Activated T-helper 1 cell treated with anti-CD3 and anti-CD28 coated beads, Interleukin-2, amount 50 U/mL, for 16 hours (primary cell): ENCODE measurements around the gene AGTRAP.

Experiments
- DNase-seq, 2 donors: peaks; one replicate each; pipeline ENCODE4 v3.0.0-alpha.2; 2020; ENCODE audit warnings: low read depth in 1 of 2, low spot score in 1 of 2

The AGTRAP gene

GRCh38 chr1:11705596-11705995 is 30.3 kb upstream of the AGTRAP start:
- no peak for DNase-seq

DNA sequence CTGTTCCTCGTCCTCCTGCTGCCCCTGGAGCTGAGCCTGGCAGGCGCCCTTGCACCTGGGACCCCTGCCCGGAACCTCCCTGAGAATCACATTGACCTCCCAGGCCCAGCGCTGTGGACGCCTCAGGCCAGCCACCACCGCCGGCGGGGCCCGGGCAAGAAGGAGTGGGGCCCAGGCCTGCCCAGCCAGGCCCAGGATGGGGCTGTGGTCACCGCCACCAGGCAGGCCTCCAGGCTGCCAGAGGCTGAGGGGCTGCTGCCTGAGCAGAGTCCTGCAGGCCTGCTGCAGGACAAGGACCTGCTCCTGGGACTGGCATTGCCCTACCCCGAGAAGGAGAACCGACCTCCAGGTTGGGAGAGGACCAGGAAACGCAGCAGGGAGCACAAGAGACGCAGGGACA is 29.6 kb upstream of the AGTRAP start:
- no peak for DNase-seq

GRCh38 chr1:11707621-11708276 is 28.2 kb upstream of the AGTRAP start:
- no peak for DNase-seq

GRCh38 chr1:11708554-11709350 is 27.2 kb upstream of the AGTRAP start:
- no peak for DNase-seq

GRCh38 chr1:11711490-11711889 is 24.4 kb upstream of the AGTRAP start:
- DNase-seq: no peak

- no peak for DNase-seq
Measured at GRCh38 chr1:11712285-11712684, 23.7 kb upstream of the AGTRAP start.

DNA sequence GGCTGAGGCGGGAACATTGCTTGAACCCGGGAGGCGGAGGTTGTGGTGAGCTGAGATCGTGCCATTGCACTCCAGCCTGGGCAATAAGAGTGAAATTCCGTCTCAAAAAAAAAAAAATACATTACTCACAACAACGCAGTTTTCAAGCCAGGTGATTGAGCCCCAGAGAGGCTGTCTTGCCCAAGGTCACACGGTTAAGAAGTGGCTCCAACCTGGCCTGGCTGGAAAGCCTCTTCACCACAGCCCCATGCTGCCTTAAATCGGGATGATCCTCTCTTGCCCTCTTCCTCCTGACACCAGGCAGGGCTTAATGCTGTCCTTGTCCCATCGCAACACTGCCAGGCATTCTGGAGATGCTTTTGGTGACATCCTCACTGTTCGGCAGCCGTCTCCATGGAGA is 22.8 kb upstream of the AGTRAP start:
- DNase-seq: no peak

DNA sequence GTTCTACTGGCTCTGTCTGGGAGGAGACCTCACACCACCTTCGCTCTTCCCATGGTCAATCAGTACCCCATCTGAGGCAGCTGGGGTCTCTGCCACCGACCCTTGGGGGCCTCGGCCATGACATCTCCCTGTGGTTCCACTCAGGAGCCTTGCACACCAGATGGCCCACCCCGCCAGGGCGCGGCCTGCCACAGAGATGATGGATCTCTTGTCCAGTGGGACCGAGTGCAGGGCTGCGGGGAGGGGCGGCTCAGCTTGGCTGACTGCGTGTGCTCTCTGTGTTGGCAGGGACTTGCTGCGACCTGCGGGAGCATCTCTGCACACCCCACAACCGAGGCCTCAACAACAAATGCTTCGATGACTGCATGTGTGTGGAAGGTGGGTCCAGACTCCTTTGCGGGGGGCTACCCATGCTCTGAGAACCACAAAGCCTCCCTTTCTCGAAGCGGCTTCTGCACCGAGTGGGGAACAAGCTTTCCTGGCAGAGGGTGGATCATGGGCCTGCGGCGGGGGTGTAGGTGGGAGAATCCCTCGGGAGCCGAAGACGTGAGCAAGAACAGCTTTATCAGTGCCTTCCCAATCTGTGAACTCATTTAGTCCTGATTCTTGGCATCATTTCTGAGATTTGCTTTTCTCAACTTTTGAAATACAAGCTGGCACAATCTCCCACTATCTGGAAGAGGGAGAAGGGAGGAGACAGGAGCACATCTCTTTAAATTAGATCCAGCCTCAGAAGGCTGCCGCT is 20.9 kb upstream of the AGTRAP start:
- DNase-seq: no peak

GRCh38 chr1:11719313-11720032 is 16.5 kb upstream of the AGTRAP start:
- DNase-seq: peak; percentile 72 to 92

GRCh38 chr1:11720033-11720376 is 15.9 kb upstream of the AGTRAP start:
- DNase-seq: no peak

DNA sequence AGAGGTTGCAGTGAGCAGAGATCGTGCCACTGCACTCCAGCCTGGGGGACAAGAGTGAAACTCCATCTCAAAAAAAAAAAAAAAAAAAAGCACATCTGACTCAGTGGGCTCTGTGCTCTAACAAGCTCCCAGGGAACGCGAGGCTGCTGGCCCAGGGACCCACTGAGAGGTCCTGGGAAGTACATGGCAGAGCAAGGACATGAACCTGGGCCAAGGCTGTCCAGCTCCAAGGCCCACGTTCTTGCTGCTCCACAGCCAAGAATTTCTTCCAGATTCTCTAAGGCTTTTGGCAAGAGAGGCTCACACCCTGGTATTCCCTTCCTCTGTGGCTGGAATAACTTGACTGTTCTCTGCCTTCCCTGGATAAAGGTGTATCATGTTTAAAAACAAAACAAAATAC is 15.4 kb upstream of the AGTRAP start:
- DNase-seq: no peak

GRCh38 chr1:11721311-11721710 is 14.6 kb upstream of the AGTRAP start:
- no peak for DNase-seq

DNA sequence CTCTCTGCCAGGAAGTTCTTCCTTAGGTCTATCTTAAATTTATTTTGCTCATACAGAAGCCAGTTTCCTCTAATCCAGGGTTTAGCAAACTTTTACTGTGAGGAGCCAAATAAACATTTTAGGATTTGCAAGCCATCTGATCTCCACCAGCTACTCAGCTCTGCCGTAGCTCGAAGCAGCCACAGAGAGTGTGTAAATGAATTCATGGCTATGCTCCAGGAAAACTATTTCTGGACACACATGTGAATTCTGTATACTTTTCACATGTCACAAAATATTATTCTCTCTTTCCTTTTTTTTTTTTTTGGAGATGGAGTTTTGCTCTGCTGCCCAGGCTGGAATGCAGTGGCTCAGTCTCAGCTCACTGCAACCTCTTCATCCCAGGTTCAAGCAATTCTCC is 13.4 kb upstream of the AGTRAP start:
- no peak for DNase-seq

- DNase-seq: no peak
Measured at GRCh38 chr1:11725616-11726015, 10.3 kb upstream of the AGTRAP start.

DNA sequence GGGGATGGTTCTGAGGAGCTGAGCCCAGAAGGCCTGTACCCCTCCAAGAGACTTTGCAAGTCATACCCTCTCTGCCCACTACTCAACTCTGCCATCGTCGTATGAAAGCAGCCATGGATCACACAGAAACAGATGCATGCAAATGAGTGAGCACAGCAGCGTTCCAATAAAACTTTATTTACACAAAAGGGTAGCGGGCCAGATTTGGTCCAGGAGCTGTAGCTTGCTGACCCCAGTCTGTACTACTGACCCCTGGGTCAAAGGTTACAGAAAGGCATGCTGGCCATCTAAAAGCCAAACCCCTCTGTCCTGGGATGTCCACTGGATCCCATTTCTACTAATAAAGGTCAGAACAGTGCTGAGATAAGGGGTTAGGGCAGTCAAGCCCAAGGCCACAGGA is 8.8 kb upstream of the AGTRAP start:
- no peak for DNase-seq

- no peak for DNase-seq
Measured at GRCh38 chr1:11728126-11728806, 7.7 kb upstream of the AGTRAP start.

DNA sequence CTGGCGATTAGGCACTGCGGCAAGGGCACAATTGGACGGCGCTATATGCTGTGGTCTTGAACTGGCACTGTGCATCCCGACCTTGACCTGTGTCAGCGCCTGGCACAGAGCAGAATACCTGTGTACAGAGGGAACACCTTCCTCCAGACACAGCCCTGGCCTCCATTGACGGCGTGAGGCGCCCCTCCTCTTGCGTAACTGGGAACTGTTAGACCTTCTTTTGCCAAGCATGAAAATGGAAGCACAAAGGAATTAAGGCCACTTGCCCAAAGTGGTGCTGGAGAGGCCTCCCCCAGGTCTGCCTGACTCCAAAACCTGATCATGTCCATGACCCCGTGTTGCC is 6.8 kb upstream of the AGTRAP start:
- DNase-seq: no peak

GRCh38 chr1:11729498-11730428 is 6.2 kb upstream of the AGTRAP start:
- no peak for DNase-seq

DNA sequence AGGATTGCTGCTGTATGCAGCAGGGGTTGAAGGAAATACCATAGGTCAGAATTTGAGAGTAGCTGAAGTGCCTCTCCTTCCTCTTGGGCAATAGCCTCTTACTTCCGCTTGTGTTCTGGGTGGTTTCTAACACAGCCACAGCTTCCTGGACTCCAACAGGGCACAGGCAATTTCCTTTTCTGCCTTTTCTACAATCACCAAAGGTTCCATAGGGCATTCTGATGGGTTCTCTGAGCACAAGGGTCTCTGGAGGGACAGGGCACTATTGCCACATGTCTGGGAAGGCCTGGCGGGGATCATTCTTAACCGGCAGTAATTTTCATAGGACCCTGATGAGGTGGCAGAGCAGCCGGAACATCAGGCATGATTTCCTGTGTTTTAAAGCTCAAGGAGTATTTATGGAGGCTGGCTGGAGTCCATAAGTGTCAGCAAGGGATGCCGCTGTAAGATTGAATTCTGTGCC is 5.5 kb upstream of the AGTRAP start:
- no peak for DNase-seq

DNA sequence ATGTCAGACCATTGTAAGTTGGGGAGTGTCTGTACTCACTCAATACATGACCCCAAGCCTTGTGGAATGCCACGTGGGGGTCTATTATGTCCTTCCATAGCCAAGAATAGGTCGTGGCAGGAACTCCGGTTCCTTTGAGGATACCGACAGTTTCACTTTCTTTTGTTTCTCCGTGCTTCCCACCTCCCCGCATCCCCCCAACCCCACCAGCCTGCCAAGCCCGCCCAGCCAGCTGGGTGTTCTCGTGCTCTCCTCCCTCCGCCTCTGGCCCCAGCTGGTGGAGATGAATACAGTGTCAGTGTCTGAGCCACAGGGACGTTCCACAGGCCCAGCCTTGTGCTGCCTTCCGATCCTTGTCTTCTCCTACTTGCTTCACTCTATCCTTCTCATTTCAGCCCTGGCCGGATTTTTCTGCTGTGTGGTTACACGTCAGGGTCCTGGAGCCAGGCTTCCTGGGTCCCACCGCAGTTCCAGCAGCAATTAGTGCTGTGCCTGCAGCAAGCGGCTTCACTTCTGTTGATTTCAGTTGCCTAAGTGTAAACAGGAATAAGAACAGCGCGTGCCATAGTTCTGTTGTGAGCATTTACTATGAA is 4.1 kb upstream of the AGTRAP start:
- no peak for DNase-seq
